ENCODE measurements around the gene ENOPH1. TPM values are rescaled to one million over a fixed set of nuclear protein-coding genes. Genes with fewer than 3 reads are reported as not detected.
A peak's percentile ranks its signal among the peaks of the same experiment; 100 is the strongest.

ENOPH1 gene
- total RNA-seq, 2 experiments from 2014 or later: 17.9 to 19.4 TPM

DNA sequence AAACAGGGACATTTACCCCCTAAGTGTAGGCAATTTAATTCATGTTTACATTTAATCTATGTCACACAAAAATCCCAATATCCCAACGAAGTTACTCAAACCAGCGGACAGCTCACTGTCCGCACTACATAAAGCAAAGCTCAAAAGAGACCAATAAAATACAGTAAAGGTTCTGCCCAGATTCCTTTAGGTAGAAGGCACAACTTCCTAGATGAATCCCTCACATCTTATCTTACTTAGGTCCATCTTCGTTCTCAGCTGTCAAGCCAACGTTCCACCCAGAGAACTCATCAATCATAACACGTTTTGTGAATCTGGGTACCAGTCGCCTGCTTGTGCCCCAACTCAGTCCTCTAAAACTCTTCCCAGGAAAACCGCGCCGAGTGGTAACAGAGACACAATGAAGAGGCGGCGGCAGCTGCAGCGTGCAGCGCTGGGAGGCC is 1.8 kb upstream of the ENOPH1 start:
- ChIA-PET CTCF (interaction anchor here (0.6 to 3.0 kb wide), 20 partner anchors 8 to 1027 kb away, joined by 3 to 28 read pairs (median 4); partner anchors contain the start of genes HELQ, HNRNPD, LIN54 and MRPS18C), POLR2A (interaction anchor here (0.6 to 5.8 kb wide), 36 partner anchors 9 to 1107 kb away, joined by 3 to 277 read pairs (median 6); partner anchors contain the start of genes COPS4, COQ2, GPAT3 and HELQ)
- Histone ChIP-seq H3K27ac (ENCODE audit: low read depth in 1 of 2, low read length in 2 of 2) (peak overlapping the region; percentile 81 to 98), H3K4me1 (ENCODE audit: insufficient read depth, low read length) (peaks cover 36% of the 10 kb centered on the region), H3K27me3 (ENCODE audit: control insufficient read depth in 1 of 2, insufficient read depth in 2 of 2, low read length in 2 of 2) (no peaks in the 10 kb centered on the region), H3K36me3 (ENCODE audit: insufficient read depth, low read length) (peaks cover 48% of the 10 kb centered on the region), H3K4me3 (ENCODE audit: low read length) (peak overlapping the region; percentile 93), H3K9me3 (ENCODE audit: control insufficient read depth in 1 of 2, insufficient read depth in 1 of 2, low read length in 2 of 2) (no peaks in the 10 kb centered on the region)
- Mint-ChIP-seq H3K4me1 (ENCODE audit: low read depth) (peaks cover 81% of the 10 kb centered on the region), H3K36me3 (ENCODE audit: low read depth) (peaks cover 81% of the 10 kb centered on the region), H3K27me3 (peaks cover 4% of the 10 kb centered on the region), H3K27ac (peak overlapping the region; percentile 99), H3K4me3 (peak overlapping the region; percentile 100), H3K9me3 (no peaks in the 10 kb centered on the region)
- DNase-seq (no peak), ATAC-seq (ENCODE audit: poor library complexity) (no peak)
- intact Hi-C loops (cut with DNase I, micrococcal nuclease): loop anchor here in 1 of 2 experiments (2.0 kb wide), 1 partner anchor 144 kb away; no protein-coding TSS in a partner anchor
- no peak for TF ChIP-seq CTCF (IDR thresholded peaks at IDR 0.05)

GRCh38 chr4:82428969-82429727 is 1.2 kb upstream of the ENOPH1 start:
- Mint-ChIP-seq H3K4me1 (ENCODE audit: low read depth) (peaks cover 84% of the 10 kb centered on the region), H3K27ac (peak overlapping the region; percentile 99), H3K36me3 (ENCODE audit: low read depth) (peaks cover 81% of the 10 kb centered on the region), H3K9me3 (no peaks in the 10 kb centered on the region), H3K4me3 (peak overlapping the region; percentile 100), H3K27me3 (peaks cover 4% of the 10 kb centered on the region)
- peak; percentile 87 to 98 (median 94) for DNase-seq
- H3K27me3 ChIP-seq (ENCODE audit: control insufficient read depth in 1 of 2, insufficient read depth in 2 of 2, low read length in 2 of 2): no peaks in the 10 kb centered on the region
- H3K9me3 ChIP-seq (ENCODE audit: control insufficient read depth in 1 of 2, insufficient read depth in 1 of 2, low read length in 2 of 2): no peaks in the 10 kb centered on the region
- peak overlapping the region; percentile 98 to 99 for H3K27ac ChIP-seq (ENCODE audit: low read depth in 1 of 2, low read length in 2 of 2)
- H3K36me3 ChIP-seq (ENCODE audit: insufficient read depth, low read length): peaks cover 45% of the 10 kb centered on the region
- peak; percentile 59 for ATAC-seq (ENCODE audit: poor library complexity)
- intact Hi-C loops (cut with DNase I, micrococcal nuclease): loop anchor here (1.0 to 2.0 kb wide), 2 partner anchors 55 to 144 kb away; no protein-coding TSS in a partner anchor
- H3K4me3 ChIP-seq (ENCODE audit: low read length): peak overlapping the region; percentile 93
- peaks cover 36% of the 10 kb centered on the region for H3K4me1 ChIP-seq (ENCODE audit: insufficient read depth, low read length)
- CTCF ChIA-PET: interaction anchor here (0.6 to 3.0 kb wide), 25 partner anchors 9 to 1026 kb away, joined by 3 to 28 read pairs (median 4); partner anchors contain the start of genes COPS4, HELQ, HNRNPD and LIN54
- peak; percentile 91 for TF ChIP-seq CTCF (IDR thresholded peaks at IDR 0.05)
- POLR2A ChIA-PET: interaction anchor here (0.7 to 5.8 kb wide), 44 partner anchors 8 to 1106 kb away, joined by 3 to 277 read pairs (median 6); partner anchors contain the start of genes COPS4, COQ2, GPAT3 and HELQ

GRCh38 chr4:82429728-82430192 is 630 bp upstream of the ENOPH1 start:
- Histone ChIP-seq H3K27ac (ENCODE audit: low read depth in 1 of 2, low read length in 2 of 2) (peak overlapping the region; percentile 98 to 99), H3K36me3 (ENCODE audit: insufficient read depth, low read length) (peaks cover 39% of the 10 kb centered on the region), H3K4me3 (ENCODE audit: low read length) (peak overlapping the region; percentile 93), H3K9me3 (ENCODE audit: control insufficient read depth in 1 of 2, insufficient read depth in 1 of 2, low read length in 2 of 2) (no peaks in the 10 kb centered on the region), H3K4me1 (ENCODE audit: insufficient read depth, low read length) (peaks cover 36% of the 10 kb centered on the region), H3K27me3 (ENCODE audit: control insufficient read depth in 1 of 2, insufficient read depth in 2 of 2, low read length in 2 of 2) (no peaks in the 10 kb centered on the region)
- ATAC-seq (ENCODE audit: poor library complexity) (peak; percentile 25), DNase-seq (peak in 11 of 14 experiments; percentile 64 to 92 (median 79))
- POLR2A ChIA-PET: interaction anchor here (0.8 to 5.8 kb wide), 39 partner anchors 9 to 1106 kb away, joined by 3 to 277 read pairs (median 7); partner anchors contain the start of genes COPS4, COQ2, GPAT3 and HELQ
- intact Hi-C loops (cut with DNase I, micrococcal nuclease): loop anchor here (1.0 to 10.0 kb wide), 6 partner anchors 55 to 1055 kb away; partner anchors contain the start of genes ABRAXAS1 (in 1 of the 2), COPS4 (in 1 of the 2), HELQ (in 1 of the 2) and MRPS18C (in 1 of the 2)
- TF ChIP-seq CTCF (IDR thresholded peaks at IDR 0.05): peak; percentile 48
- CTCF ChIA-PET: interaction anchor here (0.6 to 3.0 kb wide), 20 partner anchors 8 to 919 kb away, joined by 3 to 28 read pairs (median 4); partner anchors contain the start of genes COPS4, HNRNPD, LIN54 and THAP9
- Mint-ChIP-seq H3K36me3 (ENCODE audit: low read depth) (peaks cover 77% of the 10 kb centered on the region), H3K27me3 (peaks cover 4% of the 10 kb centered on the region), H3K4me3 (peak overlapping the region; percentile 100), H3K9me3 (no peaks in the 10 kb centered on the region), H3K27ac (peak overlapping the region; percentile 99), H3K4me1 (ENCODE audit: low read depth) (peaks cover 80% of the 10 kb centered on the region)
